H1 (cell line): ENCODE measurements around the gene RNF111. TPM values are rescaled to one million over a fixed set of nuclear protein-coding genes. Genes with fewer than 3 reads are reported as not detected.

Experiments used
- BACH1 ChIP-seq: IDR thresholded peaks from 2 replicates; pipeline ENCODE4 v1.6.1; 2012; ENCODE audit warnings: low read length, improper control_type of control experiment
- CBX8 ChIP-seq: fragments of 300-800, 300-1000 bp; sonication (generic); IDR thresholded peaks from 2 replicates; pipeline ENCODE4 v1.7.1; 2016; ENCODE audit warnings: low read depth, low read length, borderline replicate concordance
- CEBPB ChIP-seq: IDR thresholded peaks from 2 replicates; pipeline ENCODE4 v1.6.1; 2012; ENCODE audit warnings: low read depth, low read length
- CHD1 ChIP-seq: IDR thresholded peaks from 2 replicates; pipeline ENCODE4 v1.6.1; 2012; ENCODE audit warnings: low read depth, low read length, improper control_type of control experiment
- EGR1 ChIP-seq: IDR thresholded peaks from 2 replicates; pipeline ENCODE4 v1.6.1; 2011; ENCODE audit warnings: low read depth, low read length, borderline replicate concordance
- FOSL1 ChIP-seq: IDR thresholded peaks from 2 replicates; pipeline ENCODE4 v1.6.1; 2011; ENCODE audit warnings: mild to moderate bottlenecking, low read depth, low read length, moderate library complexity; ENCODE audit not compliant: insufficient read depth
- HDAC6 ChIP-seq: IDR thresholded peaks from one replicate; pipeline ENCODE4 v1.7.1; 2012; ENCODE audit warnings: low read depth, mild to moderate bottlenecking, inconsistent platforms, low read length, moderate library complexity
- JUND ChIP-seq: IDR thresholded peaks from 2 replicates; pipeline ENCODE4 v1.6.1; 2011; ENCODE audit warnings: mild to moderate bottlenecking, improper control_type of control experiment, low read length
- KDM4A ChIP-seq: IDR thresholded peaks from one replicate; pipeline ENCODE4 v1.7.1; 2012; ENCODE audit warnings: low read depth, mild to moderate bottlenecking, moderate library complexity, low read length, inconsistent platforms; ENCODE audit not compliant: severe bottlenecking
- KDM5A ChIP-seq: fragments of 200-600 bp; IDR thresholded peaks from 2 replicates; pipeline ENCODE4 v1.7.1; 2012; ENCODE audit warnings: mild to moderate bottlenecking, low read length, inconsistent platforms, mixed read lengths
- NRF1 ChIP-seq: IDR thresholded peaks from 2 replicates; pipeline ENCODE4 v1.6.1; 2011; ENCODE audit warnings: mild to moderate bottlenecking, low read depth, low read length, improper control_type of control experiment
- PHF8 ChIP-seq: fragments of 200-600 bp; sonication (generic); conservative IDR thresholded peaks from 2 replicates; pipeline ENCODE4 v1.7.1; 2012; ENCODE audit warnings: low read depth, mild to moderate bottlenecking, inconsistent platforms, low read length, moderate library complexity
- POLR2A ChIP-seq, 2 experiments: IDR thresholded peaks; 1 replicate in 1 of 2; 2 replicates in 1 of 2; pipeline ENCODE4 v1.6.1; 2011; ENCODE audit warnings: low read depth in 2 of 2, low read length in 2 of 2, mild to moderate bottlenecking in 2 of 2; ENCODE audit errors: control extremely low read depth in 1 of 2
- POLR2AphosphoS5 ChIP-seq: IDR thresholded peaks from 2 replicates; pipeline ENCODE4 v1.6.1; 2011; ENCODE audit warnings: low read depth, low read length
- POU5F1 ChIP-seq: IDR thresholded peaks from 2 replicates; pipeline ENCODE4 v1.6.1; 2011; ENCODE audit warnings: low read depth, mild to moderate bottlenecking, low read length, moderate library complexity
- RBBP5 ChIP-seq: IDR thresholded peaks from 2 replicates; pipeline ENCODE4 v1.7.1; 2012; ENCODE audit warnings: low read depth, mild to moderate bottlenecking, inconsistent platforms, low read length, moderate library complexity, borderline replicate concordance
- RXRA ChIP-seq: IDR thresholded peaks from 2 replicates; pipeline ENCODE4 v1.6.1; 2011; ENCODE audit warnings: low read depth, mild to moderate bottlenecking, low read length, moderate library complexity; ENCODE audit not compliant: insufficient read depth
- SAP30 ChIP-seq: fragments of 300-600 bp; sonication (generic); IDR thresholded peaks from 2 replicates; pipeline ENCODE4 v1.7.1; 2012; ENCODE audit warnings: low read length, moderate library complexity, mild to moderate bottlenecking, inconsistent platforms; ENCODE audit not compliant: insufficient read depth, insufficient replicate concordance
- SIX5 ChIP-seq: IDR thresholded peaks from 2 replicates; pipeline ENCODE4 v1.6.1; 2011; ENCODE audit warnings: mild to moderate bottlenecking, low read depth, low read length
- SUZ12 ChIP-seq: fragments of 200-600 bp; sonication (generic); IDR thresholded peaks from 2 replicates; pipeline ENCODE4 v1.6.1; 2012; ENCODE audit warnings: mild to moderate bottlenecking, inconsistent platforms, low read length, moderate library complexity, mixed read lengths
- TAF1 ChIP-seq: IDR thresholded peaks from 2 replicates; pipeline ENCODE4 v1.6.1; 2011; ENCODE audit warnings: mild to moderate bottlenecking, low read depth, low read length
- TAF7 ChIP-seq: optimal IDR thresholded peaks from 2 replicates; pipeline ENCODE3; 2011; ENCODE audit warnings: low read depth, mild to moderate bottlenecking, inconsistent platforms, low read length, moderate library complexity, borderline replicate concordance
- TBP ChIP-seq: IDR thresholded peaks from 2 replicates; pipeline ENCODE4 v1.6.1; 2011; ENCODE audit warnings: low read depth, low read length, improper control_type of control experiment
- TCF12 ChIP-seq: IDR thresholded peaks from 2 replicates; pipeline ENCODE4 v1.6.1; 2011; ENCODE audit warnings: low read depth, mild to moderate bottlenecking, low read length
- TEAD4 ChIP-seq: IDR thresholded peaks from 2 replicates; pipeline ENCODE4 v1.6.1; 2012; ENCODE audit warnings: low read depth, low read length, inconsistent platforms, mixed read lengths
- polyA plus RNA-seq, 7 experiments: library from polyadenylated mRNA; depleted of rRNA in 3 of 7; stranded (reverse) in 5 of 7; unstranded in 2 of 7; fragments of >200 nt in 5 of 7; fragments of 200-250 nt in 2 of 7; gene quantifications; 1 replicate in 5 of 7; 2 replicates in 1 of 7; 4 replicates in 1 of 7; pipeline versions ENCODE4 v1.2.1 to v1.2.3, GENCODE V29; 2011 to 2013; ENCODE audit warnings: missing spikeins in 2 of 7, mixed read lengths in 2 of 7
- total RNA-seq: library from RNA; stranded (reverse); fragmentation: NEBNext Ultra II Directional; extraction: Animal tissue kit (Norgen Biotek cat#: 25700); gene quantifications from 2 replicates; pipeline ENCODE4 v1.2.1, GENCODE V29; 2021
- TF ChIP-seq, protein P1 (sequence below): IDR thresholded peaks from 2 replicates; pipeline ENCODE4 v1.6.1; 2012; ENCODE audit warnings: low read length, inconsistent platforms

Gene RNF111
- total and polyA plus RNA-seq, 2 of the 8 experiments (the other 6 are each of a cell fraction or from before 2014, with no cell fraction given), result 18.5 to 26.6 TPM

DNA sequence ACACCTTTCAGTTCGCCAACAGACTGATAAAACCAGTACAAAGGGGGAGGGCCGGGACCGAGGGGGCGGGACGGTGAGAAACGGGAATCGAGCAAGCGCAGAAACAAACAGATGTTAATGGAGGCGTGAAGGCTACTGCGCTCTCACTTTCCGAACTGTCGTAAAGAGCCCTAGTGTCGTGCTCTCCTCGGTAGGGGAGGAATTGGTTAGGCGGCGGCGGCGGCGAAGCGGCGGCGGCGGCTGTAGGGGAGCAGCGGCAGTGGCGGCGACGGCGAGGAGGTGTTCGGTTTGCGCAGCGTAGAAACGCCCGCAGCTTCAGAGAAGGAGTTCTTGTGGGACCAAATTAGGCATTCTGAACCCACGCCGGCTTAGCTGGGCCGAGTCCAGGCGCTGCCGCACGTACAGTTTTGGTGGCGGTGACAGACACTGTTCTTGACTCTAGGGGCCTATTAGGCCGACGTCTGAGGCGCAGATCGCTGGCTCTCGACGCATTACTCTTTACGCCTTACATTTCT lies at the start of gene RNF111 (continued):
- TF ChIP-seq NRF1 (no peak), TAF1 (peak; percentile 55), RBBP5 (peak; percentile 96), JUND (no peak), CBX8 (no peak), CHD1 (no peak), TEAD4 (no peak), EGR1 (no peak), TCF12 (no peak), SAP30 (peak; percentile 57), POU5F1 (no peak), PHF8 (peak; percentile 86), CEBPB (no peak), FOSL1 (no peak), SUZ12 (no peak), TAF7 (peak; percentile 0), POLR2AphosphoS5 (no peak), KDM5A (no peak), HDAC6 (no peak), BACH1 (no peak), POLR2A (IDR thresholded peaks at IDR 0.05; ENCODE audit: control extremely low read depth in 1 of 2, low read depth in 2 of 2, low read length in 2 of 2) (peak in 1 of 2 experiments; percentile 58; a peak in 2 of 3 replicates), RXRA (no peak), KDM4A (peak; percentile 81), TBP (0 out of 2 replicates have a peak, but pooled peaks have one; percentile 25), SIX5 (no peak)
- TF ChIP-seq, protein P1, sequence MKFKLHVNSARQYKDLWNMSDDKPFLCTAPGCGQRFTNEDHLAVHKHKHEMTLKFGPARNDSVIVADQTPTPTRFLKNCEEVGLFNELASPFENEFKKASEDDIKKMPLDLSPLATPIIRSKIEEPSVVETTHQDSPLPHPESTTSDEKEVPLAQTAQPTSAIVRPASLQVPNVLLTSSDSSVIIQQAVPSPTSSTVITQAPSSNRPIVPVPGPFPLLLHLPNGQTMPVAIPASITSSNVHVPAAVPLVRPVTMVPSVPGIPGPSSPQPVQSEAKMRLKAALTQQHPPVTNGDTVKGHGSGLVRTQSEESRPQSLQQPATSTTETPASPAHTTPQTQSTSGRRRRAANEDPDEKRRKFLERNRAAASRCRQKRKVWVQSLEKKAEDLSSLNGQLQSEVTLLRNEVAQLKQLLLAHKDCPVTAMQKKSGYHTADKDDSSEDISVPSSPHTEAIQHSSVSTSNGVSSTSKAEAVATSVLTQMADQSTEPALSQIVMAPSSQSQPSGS, result no peak
